Prostate gland (tissue), 2 donors: Measurements from ENCODE around the gene INPP5A.

Source experiments
- CTCF ChIP-seq, 4 experiments: fragments of 200-600 bp in 2 of 4; fragments of 450-650 bp in 2 of 4; sonication (generic) in 2 of 4; IDR thresholded peaks; 1 replicate in 3 of 4; 2 replicates in 1 of 4; pipeline ENCODE4 v1.5.1; 2016 to 2019; ENCODE audit warnings: antibody characterized with exemption in 4 of 4, mild to moderate bottlenecking in 2 of 4, moderate library complexity in 2 of 4
- POLR2AphosphoS5 ChIP-seq: sonication (generic); formaldehyde crosslinking; IDR thresholded peaks from one replicate; pipeline ENCODE4 v1.6.1; 2017; ENCODE audit warnings: antibody characterized with exemption

GRCh38 chr10:132493246-132493755 lies 44.3 kb upstream of the INPP5A start:
- TF ChIP-seq POLR2AphosphoS5 (no peak), CTCF (IDR thresholded peaks at IDR 0.05) (no peak)
